GM12878 (cell line): Measurements from ENCODE around the gene LAMA5. TPM values are rescaled to one million over a fixed set of nuclear protein-coding genes. Genes with fewer than 3 reads are reported as not detected.
A peak's percentile ranks its signal among the peaks of the same experiment; 100 is the strongest.

Experiments used
- CEBPB ChIP-seq, 2 experiments: fragments of 150-350 bp in 1 of 2; IDR thresholded peaks; 2 replicates each; pipeline ENCODE4 v1.6.1; 2012 to 2014; ENCODE audit warnings: low read depth in 2 of 2, low read length in 2 of 2, borderline replicate concordance in 1 of 2, inconsistent platforms in 1 of 2
- CEBPZ ChIP-seq: fragments of 150-350 bp; IDR thresholded peaks from 2 replicates; pipeline ENCODE4 v1.6.1; 2016; ENCODE audit warnings: low read depth, low read length
- CTCF ChIP-seq, 3 experiments: IDR thresholded peaks in 2 of 3; conservative IDR thresholded peaks in 1 of 3; 2 replicates each; pipeline ENCODE4 v1.5.1; 2011; ENCODE audit warnings: low read depth in 3 of 3, low read length in 3 of 3, mild to moderate bottlenecking in 3 of 3, control low read depth in 2 of 3, moderate library complexity in 2 of 3, inconsistent platforms in 1 of 3, mixed read lengths in 1 of 3; ENCODE audit not compliant: control insufficient read depth in 2 of 3, insufficient read depth in 1 of 3; ENCODE audit errors: extremely low read depth in 1 of 3
- EP300 ChIP-seq, 2 experiments: fragments of 150-350 bp in 1 of 2; IDR thresholded peaks; 2 replicates each; pipeline ENCODE4 v1.6.1; 2011 to 2012; ENCODE audit warnings: low read depth in 2 of 2, low read length in 2 of 2, borderline replicate concordance in 1 of 2, improper control_type of control experiment in 1 of 2, inconsistent platforms in 1 of 2; ENCODE audit not compliant: control insufficient read depth in 1 of 2
- FOS ChIP-seq: IDR thresholded peaks from 3 replicates; pipeline ENCODE4 v1.6.1; 2011; ENCODE audit warnings: borderline replicate concordance; ENCODE audit not compliant: insufficient read length; ENCODE audit errors: extremely low read depth
- NR2C1 ChIP-seq: fragments of 450-650 bp; IDR thresholded peaks from 2 replicates; pipeline ENCODE4 v1.6.1; 2017; ENCODE audit warnings: antibody characterized with exemption, mild to moderate bottlenecking, moderate library complexity
- NRF1 ChIP-seq: conservative IDR thresholded peaks from 2 replicates; pipeline ENCODE4 v1.6.1; 2011; ENCODE audit warnings: mild to moderate bottlenecking, low read depth, low read length, improper control_type of control experiment
- PAX8 ChIP-seq: fragments of 450-650 bp; IDR thresholded peaks from 2 replicates; pipeline ENCODE4 v1.6.1; 2017; ENCODE audit warnings: mild to moderate bottlenecking, moderate library complexity
- SIN3A ChIP-seq: IDR thresholded peaks from 2 replicates; pipeline ENCODE4 v1.6.1; 2012; ENCODE audit warnings: low read depth, low read length, improper control_type of control experiment
- SKIL ChIP-seq: fragments of 450-650 bp; IDR thresholded peaks from 2 replicates; pipeline ENCODE4 v1.6.1; 2017; ENCODE audit warnings: mild to moderate bottlenecking, low read depth, inconsistent platforms; ENCODE audit not compliant: poor library complexity, severe bottlenecking
- ZNF24 ChIP-seq: fragments of 450-650 bp; IDR thresholded peaks from 2 replicates; pipeline ENCODE4 v1.6.1; 2017; ENCODE audit warnings: antibody characterized with exemption, mild to moderate bottlenecking
- polyA plus RNA-seq, 11 experiments: library from polyadenylated mRNA; depleted of rRNA in 4 of 11; unstranded in 6 of 11; stranded (reverse) in 5 of 11; fragments of >200 nt; fragmentation: Nextera tagmentation in 4 of 11; fragmentation: Illumina TruSeq in 1 of 11; extraction: Ambion mirVana in 4 of 11; extraction: Trizol in 1 of 11; gene quantifications; 1 replicate in 1 of 11; 2 replicates in 10 of 11; pipeline versions ENCODE4 v1.2.1 to v1.2.3, GENCODE V29; 2011 to 2016; ENCODE audit warnings: inconsistent platforms in 2 of 11, missing spikeins in 2 of 11, low read depth in 1 of 11
- total RNA-seq, 4 experiments: library from RNA; depleted of rRNA in 3 of 4; stranded (reverse); fragments of >200 nt in 3 of 4; fragmentation: Illumina TruSeq in 1 of 4; extraction: Trizol in 1 of 4; gene quantifications; 2 replicates each; pipeline versions ENCODE4 v1.2.1 to v1.2.3, GENCODE V29; 2013 to 2021
- TF ChIP-seq, protein P1 (sequence below): IDR thresholded peaks from 2 replicates; pipeline ENCODE4 v1.6.1; 2011; ENCODE audit warnings: low read depth, mild to moderate bottlenecking, low read length, moderate library complexity, borderline replicate concordance; ENCODE audit errors: extremely low read depth
- TF ChIP-seq, protein P2 (sequence below): IDR thresholded peaks from 2 replicates; pipeline ENCODE4 v1.6.1; 2012; ENCODE audit warnings: improper control_type of control experiment, low read depth, low read length; ENCODE audit not compliant: insufficient replicate concordance

LAMA5 gene
- total and polyA plus RNA-seq, 10 of the 15 experiments (the other 5 are each of a cell fraction or from before 2014, with no cell fraction given), result 0.09 to 3.1 (median 1.6) TPM; not detected in 3

- TF ChIP-seq CEBPZ, result peak; percentile 59; the same call in 1 of the 2 replicates
- TF ChIP-seq PAX8, result no peak
- peak; percentile 53; the same call in 1 of the 2 replicates for TF ChIP-seq NR2C1
- TF ChIP-seq SIN3A, result peak; percentile 2; the same call in 1 of the 2 replicates
- peak; percentile 80 to 99 (median 92) for TF ChIP-seq CTCF (IDR thresholded peaks at IDR 0.05 in 2 of 3, conservative IDR thresholded peaks at IDR 0.05 in 1 of 3; ENCODE audit: control insufficient read depth in 2 of 3, extremely low read depth in 1 of 3, insufficient read depth in 1 of 3, low read depth in 3 of 3, low read length in 3 of 3)
- TF ChIP-seq FOS, result peak; percentile 44
- no peak for TF ChIP-seq SKIL
- TF ChIP-seq, protein P1, sequence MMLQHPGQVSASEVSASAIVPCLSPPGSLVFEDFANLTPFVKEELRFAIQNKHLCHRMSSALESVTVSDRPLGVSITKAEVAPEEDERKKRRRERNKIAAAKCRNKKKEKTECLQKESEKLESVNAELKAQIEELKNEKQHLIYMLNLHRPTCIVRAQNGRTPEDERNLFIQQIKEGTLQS, result no peak
- TF ChIP-seq EP300 (IDR thresholded peaks at IDR 0.05; ENCODE audit: borderline replicate concordance in 1 of 2, control insufficient read depth in 1 of 2, low read depth in 2 of 2, low read length in 2 of 2), result peak in 1 of 2 experiments; percentile 53; a peak in 1 of 4 replicates
- TF ChIP-seq, protein P2, sequence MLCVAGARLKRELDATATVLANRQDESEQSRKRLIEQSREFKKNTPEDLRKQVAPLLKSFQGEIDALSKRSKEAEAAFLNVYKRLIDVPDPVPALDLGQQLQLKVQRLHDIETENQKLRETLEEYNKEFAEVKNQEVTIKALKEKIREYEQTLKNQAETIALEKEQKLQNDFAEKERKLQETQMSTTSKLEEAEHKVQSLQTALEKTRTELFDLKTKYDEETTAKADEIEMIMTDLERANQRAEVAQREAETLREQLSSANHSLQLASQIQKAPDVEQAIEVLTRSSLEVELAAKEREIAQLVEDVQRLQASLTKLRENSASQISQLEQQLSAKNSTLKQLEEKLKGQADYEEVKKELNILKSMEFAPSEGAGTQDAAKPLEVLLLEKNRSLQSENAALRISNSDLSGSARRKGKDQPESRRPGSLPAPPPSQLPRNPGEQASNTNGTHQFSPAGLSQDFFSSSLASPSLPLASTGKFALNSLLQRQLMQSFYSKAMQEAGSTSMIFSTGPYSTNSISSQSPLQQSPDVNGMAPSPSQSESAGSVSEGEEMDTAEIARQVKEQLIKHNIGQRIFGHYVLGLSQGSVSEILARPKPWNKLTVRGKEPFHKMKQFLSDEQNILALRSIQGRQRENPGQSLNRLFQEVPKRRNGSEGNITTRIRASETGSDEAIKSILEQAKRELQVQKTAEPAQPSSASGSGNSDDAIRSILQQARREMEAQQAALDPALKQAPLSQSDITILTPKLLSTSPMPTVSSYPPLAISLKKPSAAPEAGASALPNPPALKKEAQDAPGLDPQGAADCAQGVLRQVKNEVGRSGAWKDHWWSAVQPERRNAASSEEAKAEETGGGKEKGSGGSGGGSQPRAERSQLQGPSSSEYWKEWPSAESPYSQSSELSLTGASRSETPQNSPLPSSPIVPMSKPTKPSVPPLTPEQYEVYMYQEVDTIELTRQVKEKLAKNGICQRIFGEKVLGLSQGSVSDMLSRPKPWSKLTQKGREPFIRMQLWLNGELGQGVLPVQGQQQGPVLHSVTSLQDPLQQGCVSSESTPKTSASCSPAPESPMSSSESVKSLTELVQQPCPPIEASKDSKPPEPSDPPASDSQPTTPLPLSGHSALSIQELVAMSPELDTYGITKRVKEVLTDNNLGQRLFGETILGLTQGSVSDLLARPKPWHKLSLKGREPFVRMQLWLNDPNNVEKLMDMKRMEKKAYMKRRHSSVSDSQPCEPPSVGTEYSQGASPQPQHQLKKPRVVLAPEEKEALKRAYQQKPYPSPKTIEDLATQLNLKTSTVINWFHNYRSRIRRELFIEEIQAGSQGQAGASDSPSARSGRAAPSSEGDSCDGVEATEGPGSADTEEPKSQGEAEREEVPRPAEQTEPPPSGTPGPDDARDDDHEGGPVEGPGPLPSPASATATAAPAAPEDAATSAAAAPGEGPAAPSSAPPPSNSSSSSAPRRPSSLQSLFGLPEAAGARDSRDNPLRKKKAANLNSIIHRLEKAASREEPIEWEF, result no peak
- no peak for TF ChIP-seq ZNF24
- 0 out of 2 replicates have a peak, but pooled peaks have one; percentile 4 for TF ChIP-seq NRF1
- no peak for TF ChIP-seq CEBPB (IDR thresholded peaks at IDR 0.05; ENCODE audit: borderline replicate concordance in 1 of 2, low read depth in 2 of 2, low read length in 2 of 2)
These were observed 64.6 kb downstream of the LAMA5 start, which contains the start of gene ADRM1 (continued) for GRCh38 chr20:62302341-62303061.
